Upper lobe of left lung (tissue), 4 donors: Measurements from ENCODE around the gene MRFAP1.

ENCODE experiments used
- POLR2AphosphoS5 ChIP-seq, 2 donors: sonication (generic); formaldehyde crosslinking; IDR thresholded peaks; one replicate each; pipeline ENCODE4 v1.5.1; 2017; ENCODE audit warnings: antibody characterized with exemption in 2 of 2
- TF ChIP-seq, protein P1 (sequence below), 6 experiments: fragments of 450-650 bp in 4 of 6; fragments of 200-600 bp in 2 of 6; sonication (generic) in 2 of 6; IDR thresholded peaks; one replicate each; pipeline ENCODE4 v1.5.1; 2016 to 2019; ENCODE audit warnings: antibody characterized with exemption in 6 of 6

- no peak for TF ChIP-seq POLR2AphosphoS5 (IDR thresholded peaks at IDR 0.05)
- TF ChIP-seq, protein P1, sequence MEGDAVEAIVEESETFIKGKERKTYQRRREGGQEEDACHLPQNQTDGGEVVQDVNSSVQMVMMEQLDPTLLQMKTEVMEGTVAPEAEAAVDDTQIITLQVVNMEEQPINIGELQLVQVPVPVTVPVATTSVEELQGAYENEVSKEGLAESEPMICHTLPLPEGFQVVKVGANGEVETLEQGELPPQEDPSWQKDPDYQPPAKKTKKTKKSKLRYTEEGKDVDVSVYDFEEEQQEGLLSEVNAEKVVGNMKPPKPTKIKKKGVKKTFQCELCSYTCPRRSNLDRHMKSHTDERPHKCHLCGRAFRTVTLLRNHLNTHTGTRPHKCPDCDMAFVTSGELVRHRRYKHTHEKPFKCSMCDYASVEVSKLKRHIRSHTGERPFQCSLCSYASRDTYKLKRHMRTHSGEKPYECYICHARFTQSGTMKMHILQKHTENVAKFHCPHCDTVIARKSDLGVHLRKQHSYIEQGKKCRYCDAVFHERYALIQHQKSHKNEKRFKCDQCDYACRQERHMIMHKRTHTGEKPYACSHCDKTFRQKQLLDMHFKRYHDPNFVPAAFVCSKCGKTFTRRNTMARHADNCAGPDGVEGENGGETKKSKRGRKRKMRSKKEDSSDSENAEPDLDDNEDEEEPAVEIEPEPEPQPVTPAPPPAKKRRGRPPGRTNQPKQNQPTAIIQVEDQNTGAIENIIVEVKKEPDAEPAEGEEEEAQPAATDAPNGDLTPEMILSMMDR (IDR thresholded peaks at IDR 0.05) = no peak
Measured at GRCh38 chr4:6688879-6689505, 48.5 kb downstream of the MRFAP1 start.
